GM23248 (cell line): ENCODE measurements around the gene TBX3.

Experiments
- EZH2 ChIP-seq: fragments of 200-600 bp; sonication (generic); IDR thresholded peaks from 2 replicates; pipeline ENCODE4 v1.6.1; 2018; ENCODE audit warnings: antibody characterized with exemption, mild to moderate bottlenecking; ENCODE audit not compliant: insufficient read depth, poor library complexity, severe bottlenecking
- EZH2phosphoT487 ChIP-seq: fragments of 200-600 bp; sonication (generic); IDR thresholded peaks from 2 replicates; pipeline ENCODE4 v1.6.1; 2018; ENCODE audit warnings: antibody characterized with exemption, moderate library complexity, mild to moderate bottlenecking, low read depth; ENCODE audit not compliant: insufficient read depth

GRCh38 chr12:114682785-114683708 lies 928 bp downstream of the TBX3 start:
- TF ChIP-seq EZH2 (no peak), EZH2phosphoT487 (no peak)
